Muscle layer of colon (tissue), 2 donors: ENCODE data around the gene NCBP3.
"Not testable (repeated sequence)": the region's sequence is repeated elsewhere in the genome, so short reads cannot be mapped to it uniquely, and the experiment has no call there.

Experiments used
- H3K27ac ChIP-seq: one replicate; pipeline ENCODE4 v1.7.0; 2013; ENCODE audit warnings: low read depth, mild to moderate bottlenecking, low read length, moderate library complexity
- H3K27me3 ChIP-seq, 2 donors: one replicate each; pipeline ENCODE4 v1.7.0; 2013; ENCODE audit warnings: low read length in 2 of 2, mild to moderate bottlenecking in 2 of 2; ENCODE audit not compliant: insufficient read depth in 2 of 2, control insufficient read depth in 1 of 2
- H3K36me3 ChIP-seq: one replicate; pipeline ENCODE4 v1.7.0; 2013; ENCODE audit warnings: mild to moderate bottlenecking, low read length; ENCODE audit not compliant: insufficient read depth
- H3K4me1 ChIP-seq: one replicate; pipeline ENCODE4 v1.7.0; 2013; ENCODE audit warnings: mild to moderate bottlenecking, low read length; ENCODE audit not compliant: insufficient read depth
- H3K4me3 ChIP-seq, 2 donors: one replicate each; pipeline ENCODE4 v1.7.0; 2013; ENCODE audit warnings: low read length in 2 of 2, low read depth in 1 of 2, mild to moderate bottlenecking in 1 of 2, moderate library complexity in 1 of 2
- H3K9ac ChIP-seq: one replicate; pipeline ENCODE4 v1.7.0; 2013; ENCODE audit warnings: low read length
- H3K9me3 ChIP-seq: one replicate; pipeline ENCODE4 v1.7.0; 2013; ENCODE audit warnings: mild to moderate bottlenecking, low read length
- donor health status: abdominal sarcoma.
- donor health status: Adenocarcinoma of cecum.

NCBP3 gene

DNA sequence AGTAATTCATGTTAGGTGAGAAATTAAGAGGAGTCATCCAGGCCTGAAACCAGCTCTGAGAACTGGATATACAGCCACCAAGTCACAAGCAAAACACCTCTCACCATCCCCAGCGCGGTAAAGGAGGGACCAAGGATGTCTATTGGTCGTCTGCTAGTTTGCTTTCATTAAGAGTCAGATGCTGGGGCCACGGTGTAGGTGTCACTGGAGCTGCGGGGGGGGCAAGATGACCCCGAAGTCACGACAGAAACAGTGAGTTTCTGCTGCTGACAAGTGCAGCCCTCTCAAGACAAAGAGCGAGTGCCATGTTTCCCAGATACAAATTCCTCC lies 790 bp downstream of the NCBP3 start:
- H3K9ac ChIP-seq = peak overlapping the region; percentile 37
- peaks cover 15% of the 10 kb centered on the region for H3K4me1 ChIP-seq
- H3K36me3 ChIP-seq = peaks cover 15% of the 10 kb centered on the region
- peak overlapping the region; percentile 90 for H3K27ac ChIP-seq
- H3K27me3 ChIP-seq = no peaks in the 10 kb centered on the region
- H3K4me3 ChIP-seq = peak overlapping the region; percentile 71 to 95
- no peaks in the 10 kb centered on the region for H3K9me3 ChIP-seq

DNA sequence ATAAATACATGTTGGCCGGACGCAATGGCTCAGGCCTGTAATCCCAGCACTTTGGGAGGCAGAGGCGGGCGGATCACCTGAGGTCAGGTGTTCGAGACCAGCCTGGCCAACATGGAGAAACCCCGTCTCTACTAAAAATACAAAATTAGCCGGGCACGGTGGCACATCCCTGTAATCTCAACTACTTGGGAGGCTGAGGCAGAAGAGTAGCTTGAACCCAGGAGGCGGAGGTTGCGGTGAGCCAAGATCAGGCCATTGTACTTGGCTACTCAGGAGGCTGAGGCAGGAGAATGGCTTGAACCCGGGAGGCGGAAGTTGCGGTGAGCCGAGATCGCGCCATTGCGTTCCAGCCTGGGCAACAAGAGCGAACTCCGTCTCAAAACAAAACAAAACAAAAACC lies 1.5 kb downstream of the NCBP3 start:
- H3K27me3 ChIP-seq, H3K9me3 ChIP-seq, H3K27ac ChIP-seq, H3K9ac ChIP-seq: not testable (repeated sequence)
- peaks cover 15% of the 10 kb centered on the region for H3K4me1 ChIP-seq
- H3K36me3 ChIP-seq = peaks cover 22% of the 10 kb centered on the region
- peak overlapping the region in 1 of 2 donors; percentile 71 for H3K4me3 ChIP-seq

DNA sequence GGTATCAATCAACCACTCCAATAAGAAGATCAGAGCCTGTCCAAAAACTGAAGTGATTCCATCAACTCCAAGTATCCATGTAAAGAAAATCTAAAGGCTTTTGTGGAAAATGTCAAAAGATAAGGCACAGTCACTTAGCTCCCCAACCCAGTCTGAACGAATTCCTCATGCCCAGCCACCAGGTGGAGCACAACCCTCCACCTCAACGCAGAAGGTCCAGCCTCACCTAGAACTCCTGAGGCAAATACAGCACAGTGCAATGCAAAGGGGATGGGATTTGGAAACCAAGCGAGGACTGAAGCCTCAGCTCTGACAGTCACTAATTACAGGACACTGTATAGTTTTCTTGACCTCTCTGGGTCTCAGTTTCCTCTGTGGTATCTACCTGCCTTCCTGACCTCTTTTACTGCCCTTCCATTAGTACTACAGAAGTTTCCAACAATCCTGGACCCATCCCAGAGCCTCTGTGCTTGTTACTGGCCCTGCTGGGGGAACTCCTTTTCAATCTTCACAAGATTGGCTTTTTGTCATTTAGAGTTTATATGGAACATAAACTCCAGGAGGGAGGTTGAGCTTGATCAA lies 2.0 kb downstream of the NCBP3 start:
- H3K9me3 ChIP-seq = no peaks in the 10 kb centered on the region
- no peak overlapping the region for H3K27ac ChIP-seq
- no peaks in the 10 kb centered on the region for H3K27me3 ChIP-seq
- H3K4me1 ChIP-seq = peaks cover 15% of the 10 kb centered on the region
- H3K9ac ChIP-seq = no peak overlapping the region
- peaks cover 27% of the 10 kb centered on the region for H3K36me3 ChIP-seq
- H3K4me3 ChIP-seq = no peak overlapping the region

DNA sequence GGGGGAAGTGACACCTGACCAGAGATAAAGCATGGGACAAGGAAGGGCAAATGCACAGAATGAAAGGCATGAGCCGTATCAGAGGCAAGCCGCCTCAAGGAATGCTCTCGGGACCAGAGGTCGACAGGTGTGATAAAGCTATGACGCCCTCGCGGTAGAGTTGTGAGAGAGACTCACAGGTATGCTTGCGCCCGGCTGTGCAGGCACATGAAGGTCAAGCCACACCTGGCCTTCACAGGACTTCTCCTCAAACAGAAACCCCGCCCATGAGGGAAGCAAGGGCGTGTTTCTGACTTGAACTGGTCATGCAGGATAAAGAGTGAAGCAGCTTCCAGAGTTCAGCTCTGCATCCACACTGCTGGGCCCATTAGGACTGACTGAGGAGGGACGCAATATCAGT lies 7.8 kb downstream of the NCBP3 start:
- no peak overlapping the region for H3K27ac ChIP-seq

DNA sequence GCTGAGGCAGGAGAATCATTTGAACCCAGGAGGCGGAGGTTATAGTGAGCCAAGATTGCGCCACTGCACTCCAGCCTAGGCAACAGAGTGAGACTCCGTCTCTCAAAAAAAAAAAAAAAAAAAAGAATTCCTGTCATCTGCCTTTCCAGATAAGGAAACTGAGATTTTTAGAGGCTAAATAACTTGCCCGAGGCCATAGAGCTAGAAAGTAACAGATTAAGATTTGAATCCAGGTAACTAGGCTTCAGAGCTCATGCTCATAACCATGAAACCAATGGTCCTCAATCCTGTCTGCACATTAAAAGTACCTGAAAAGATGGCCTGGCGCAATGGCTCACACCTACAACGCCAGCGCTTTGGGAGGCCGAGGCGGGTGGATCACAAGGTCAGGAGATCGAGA lies 9.5 kb downstream of the NCBP3 start:
- Histone ChIP-seq H3K9me3 (no peaks in the 10 kb centered on the region), H3K4me3 (no peak overlapping the region), H3K36me3 (peaks cover 27% of the 10 kb centered on the region), H3K27ac (no peak overlapping the region), H3K9ac (no peak overlapping the region), H3K27me3 (no peaks in the 10 kb centered on the region), H3K4me1 (no peaks in the 10 kb centered on the region)

More for the DNA sequence above, 7.8 kb downstream of the NCBP3 start:
- Histone ChIP-seq H3K36me3 (peaks cover 32% of the 10 kb centered on the region), H3K27me3 (no peaks in the 10 kb centered on the region), H3K9ac (no peak overlapping the region), H3K4me3 (no peak overlapping the region), H3K9me3 (no peaks in the 10 kb centered on the region), H3K4me1 (no peaks in the 10 kb centered on the region)

DNA sequence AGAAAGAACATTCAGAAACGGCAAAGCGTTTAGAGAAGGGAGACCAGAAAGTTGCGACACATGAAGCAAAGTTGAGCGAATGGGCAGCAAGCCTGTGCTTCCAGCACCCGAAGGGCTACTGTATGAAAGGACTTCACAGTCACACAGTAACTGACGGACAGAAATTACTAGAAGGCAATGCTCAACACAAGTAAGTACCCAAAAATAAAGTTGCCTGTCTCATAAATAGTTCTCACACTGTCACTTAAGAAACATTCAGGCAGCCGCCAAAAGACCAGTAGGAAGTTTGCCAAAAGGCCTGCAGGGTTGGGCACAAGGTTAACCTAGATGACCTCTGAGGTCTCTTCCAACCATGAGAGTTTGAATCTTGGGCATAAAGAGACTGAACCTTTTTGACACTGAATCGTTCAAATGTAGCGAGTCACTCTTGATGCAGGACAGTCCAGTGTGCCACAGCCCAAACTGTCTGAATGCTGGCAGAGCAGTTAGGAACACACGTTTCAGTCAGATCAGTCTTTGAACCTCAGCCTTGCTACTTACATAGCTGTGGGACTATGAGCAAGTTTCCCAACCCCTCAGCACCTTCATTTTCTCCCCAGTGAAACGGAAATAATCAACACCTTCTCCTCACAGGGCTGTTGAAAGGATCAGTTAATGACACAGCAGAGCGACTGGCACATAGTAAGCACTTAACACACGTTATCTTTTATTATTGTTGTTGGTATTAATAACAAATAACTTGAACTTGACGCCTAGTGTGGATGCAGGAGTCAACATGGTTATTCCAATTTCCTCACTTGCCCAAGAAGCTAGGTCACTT lies 10.4 kb downstream of the NCBP3 start:
- Histone ChIP-seq H3K27ac (no peak overlapping the region), H3K9ac (no peak overlapping the region), H3K27me3 (no peaks in the 10 kb centered on the region), H3K4me3 (no peak overlapping the region), H3K36me3 (peaks cover 27% of the 10 kb centered on the region), H3K9me3 (no peaks in the 10 kb centered on the region), H3K4me1 (no peaks in the 10 kb centered on the region)

DNA sequence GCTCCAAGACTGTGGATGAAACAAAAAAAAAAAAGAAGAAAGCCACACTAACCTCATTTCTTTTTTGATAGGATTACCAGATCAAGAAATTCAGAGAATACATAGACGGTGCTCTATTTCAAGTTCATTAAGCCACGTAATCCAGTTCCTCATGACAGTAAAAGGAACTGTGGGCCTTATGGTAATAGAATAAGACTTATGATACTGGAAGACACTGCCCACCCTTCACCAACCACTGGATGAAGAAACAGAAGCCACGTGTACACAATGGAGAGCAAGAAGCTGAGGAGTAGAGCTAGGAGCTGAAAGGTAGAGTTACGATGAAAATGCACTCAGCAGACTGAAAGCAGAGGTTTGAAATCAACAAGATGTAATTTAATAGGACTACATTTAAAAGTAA lies 11.2 kb downstream of the NCBP3 start:
- Histone ChIP-seq H3K9ac (no peak overlapping the region), H3K36me3 (peaks cover 19% of the 10 kb centered on the region), H3K4me3 (no peak overlapping the region)

DNA sequence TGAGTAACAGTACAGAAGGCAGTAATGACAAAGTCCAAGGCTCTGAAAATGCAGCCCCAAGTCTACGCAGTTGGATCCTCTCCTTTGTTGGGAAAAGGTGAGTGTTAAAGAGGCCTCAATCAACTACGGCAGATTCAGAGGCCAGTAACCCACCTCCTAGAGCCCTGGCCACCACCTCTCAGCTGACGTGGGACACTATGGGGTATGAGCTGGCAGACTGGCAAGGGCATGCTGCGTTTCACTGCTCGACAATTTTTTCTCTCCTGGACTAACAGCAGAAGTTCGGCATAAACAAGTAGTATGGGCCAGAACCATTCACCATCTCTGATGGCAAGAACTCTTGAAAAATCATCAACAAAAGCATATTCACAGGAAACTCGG lies 17.2 kb downstream of the NCBP3 start:
- no peak overlapping the region for H3K9ac ChIP-seq
- H3K27ac ChIP-seq = peak overlapping the region; percentile 58
- peaks cover 24% of the 10 kb centered on the region for H3K36me3 ChIP-seq
- no peaks in the 10 kb centered on the region for H3K9me3 ChIP-seq
- H3K4me1 ChIP-seq = peaks cover 14% of the 10 kb centered on the region
- no peaks in the 10 kb centered on the region for H3K27me3 ChIP-seq
- H3K4me3 ChIP-seq = no peak overlapping the region

More for the DNA sequence above, 11.2 kb downstream of the NCBP3 start:
- no peak overlapping the region for H3K27ac ChIP-seq
- no peaks in the 10 kb centered on the region for H3K4me1 ChIP-seq
- no peaks in the 10 kb centered on the region for H3K27me3 ChIP-seq
- no peaks in the 10 kb centered on the region for H3K9me3 ChIP-seq

DNA sequence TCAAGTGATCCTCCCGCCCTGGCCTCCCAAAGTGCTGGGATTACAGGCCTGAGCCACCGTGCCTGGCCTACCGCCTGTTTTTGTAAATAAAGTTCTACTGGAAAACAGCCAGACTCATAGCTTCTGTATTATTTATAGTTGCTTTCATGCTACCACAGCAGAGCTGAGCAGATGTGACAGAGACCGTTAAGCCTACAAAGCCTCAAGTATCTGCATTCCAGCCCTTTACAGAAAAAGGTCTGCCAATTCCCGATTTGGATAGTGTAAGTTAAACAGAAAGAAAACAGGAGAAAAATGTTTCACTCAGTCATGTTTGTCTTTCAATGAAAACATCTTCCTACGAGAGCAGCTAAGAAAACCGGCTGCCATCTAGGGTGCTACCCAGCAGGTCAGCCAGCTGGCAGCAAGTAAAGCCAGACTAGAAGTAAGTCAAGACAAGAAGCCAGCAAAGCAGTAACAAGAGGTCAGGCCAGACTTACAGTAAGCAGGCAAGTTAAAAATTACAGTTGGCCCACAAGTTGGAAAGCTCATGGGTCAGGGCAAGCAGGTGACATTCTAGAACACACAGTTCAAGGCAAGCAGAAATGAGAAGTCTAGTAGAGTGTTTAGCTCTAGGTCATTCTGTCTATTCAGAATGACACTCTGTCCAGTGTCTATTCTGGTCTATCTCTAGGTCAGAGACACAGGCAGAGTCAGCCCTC lies 17.7 kb downstream of the NCBP3 start:
- H3K9ac ChIP-seq = no peak overlapping the region
- H3K36me3 ChIP-seq = peaks cover 22% of the 10 kb centered on the region
- peaks cover 14% of the 10 kb centered on the region for H3K4me1 ChIP-seq
- peak overlapping the region; percentile 58 for H3K27ac ChIP-seq
- H3K27me3 ChIP-seq = no peaks in the 10 kb centered on the region
- no peaks in the 10 kb centered on the region for H3K9me3 ChIP-seq
- no peak overlapping the region for H3K4me3 ChIP-seq

DNA sequence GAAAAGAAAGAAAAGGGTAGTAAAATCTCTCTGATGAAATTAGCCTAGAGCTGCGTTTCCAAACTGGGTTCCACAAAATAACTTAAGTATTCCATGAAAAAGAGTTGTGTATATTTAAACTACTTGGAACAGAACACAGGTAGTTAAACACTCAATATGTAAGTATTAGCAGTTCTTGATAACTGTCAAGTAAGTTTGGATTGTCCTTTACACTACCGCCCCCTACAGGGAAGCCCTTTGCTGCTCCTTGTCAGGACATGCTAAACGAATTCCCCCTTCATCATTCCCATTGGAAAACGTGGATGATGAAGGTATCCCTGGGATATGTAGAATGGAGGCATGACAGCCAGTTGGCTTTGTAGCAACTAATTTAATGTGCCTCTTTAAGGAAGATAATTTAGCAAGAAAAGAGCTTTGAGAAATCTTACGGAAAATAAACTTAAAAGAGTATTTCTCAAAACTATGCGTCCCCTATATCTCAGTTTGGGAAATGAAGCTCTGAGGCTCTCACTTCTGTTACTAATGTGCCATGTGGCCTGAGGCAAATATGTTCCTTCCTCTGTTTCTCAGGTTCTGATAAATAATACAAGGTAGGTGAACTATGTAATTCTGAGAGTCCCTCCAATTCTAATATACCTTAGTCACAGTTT lies 18.8 kb downstream of the NCBP3 start:
- Histone ChIP-seq H3K27ac (no peak overlapping the region), H3K9ac (no peak overlapping the region), H3K36me3 (peaks cover 29% of the 10 kb centered on the region), H3K9me3 (no peaks in the 10 kb centered on the region), H3K4me3 (no peak overlapping the region), H3K27me3 (no peaks in the 10 kb centered on the region), H3K4me1 (peaks cover 14% of the 10 kb centered on the region)

DNA sequence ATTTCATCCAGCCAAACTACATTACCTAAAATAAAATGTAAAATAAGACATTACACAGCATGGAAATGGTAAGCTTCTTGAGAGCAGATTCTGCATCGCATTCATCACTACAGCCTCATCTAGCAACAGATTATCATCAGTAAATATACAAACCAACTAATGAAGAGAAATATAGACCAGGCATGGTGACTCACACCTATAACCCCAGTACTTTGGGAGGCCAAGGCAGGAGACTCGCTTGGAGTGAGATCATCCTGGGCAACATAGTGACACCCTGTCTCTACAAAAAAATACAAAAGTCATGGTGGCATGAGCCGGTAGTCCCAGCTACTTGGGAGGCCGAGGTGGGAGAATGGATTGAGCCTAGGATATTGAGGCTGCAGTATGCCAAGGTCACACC lies 19.9 kb downstream of the NCBP3 start:
- Histone ChIP-seq H3K36me3 (peaks cover 40% of the 10 kb centered on the region), H3K4me3 (no peak overlapping the region), H3K9ac (no peak overlapping the region), H3K9me3 (no peaks in the 10 kb centered on the region), H3K27me3 (no peaks in the 10 kb centered on the region), H3K27ac (no peak overlapping the region), H3K4me1 (peaks cover 14% of the 10 kb centered on the region)
